ENCODE data around the gene RUBCNL. TPM values are rescaled to one million over a fixed set of nuclear protein-coding genes. Genes with fewer than 3 reads are reported as not detected.

Gene RUBCNL
- total RNA-seq, 4 donors from 2014 or later = 0.48 to 0.85 (median 0.76) TPM; not detected in 1

DNA sequence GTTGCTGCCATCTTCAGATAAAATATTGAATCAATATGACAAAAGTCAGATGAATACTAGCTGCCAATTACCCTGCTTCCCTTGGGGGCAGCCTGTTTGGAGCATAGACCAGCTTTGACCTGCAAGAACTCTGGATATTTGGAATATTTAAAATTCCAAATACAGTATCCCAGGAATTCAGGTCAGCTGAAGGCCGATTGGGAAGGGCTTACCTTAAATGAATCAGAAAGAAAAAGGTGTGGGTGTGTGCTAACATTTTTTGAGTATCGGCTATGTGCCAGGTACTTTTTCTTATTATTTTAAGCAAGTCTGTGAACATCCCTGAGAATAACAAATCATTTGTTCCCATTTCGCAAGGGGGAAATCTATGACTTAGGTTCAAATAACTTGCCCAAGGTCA, 1.8 kb upstream of the RUBCNL start:
- peaks cover 0 to 63% (median 0%) of the 10 kb centered on the region in 4 donors for H3K27me3 ChIP-seq
- DNase-seq = no peak
- H3K27ac ChIP-seq = no peak overlapping the region
- no peak overlapping the region for H3K4me3 ChIP-seq
- no peaks in the 10 kb centered on the region for H3K9me3 ChIP-seq
- intact Hi-C loops (cut with DNase I) = no loop called here
- 36 to 40% methylated on average over 3 of the region's 3 CpGs for WGBS, 2 donors
- peaks cover 0 to 34% (median 8%) of the 10 kb centered on the region in 3 donors for H3K4me1 ChIP-seq
- H3K36me3 ChIP-seq = no peaks in the 10 kb centered on the region
- no peak for TF ChIP-seq POLR2A (IDR thresholded peaks at IDR 0.05)
- TF ChIP-seq, protein P1, sequence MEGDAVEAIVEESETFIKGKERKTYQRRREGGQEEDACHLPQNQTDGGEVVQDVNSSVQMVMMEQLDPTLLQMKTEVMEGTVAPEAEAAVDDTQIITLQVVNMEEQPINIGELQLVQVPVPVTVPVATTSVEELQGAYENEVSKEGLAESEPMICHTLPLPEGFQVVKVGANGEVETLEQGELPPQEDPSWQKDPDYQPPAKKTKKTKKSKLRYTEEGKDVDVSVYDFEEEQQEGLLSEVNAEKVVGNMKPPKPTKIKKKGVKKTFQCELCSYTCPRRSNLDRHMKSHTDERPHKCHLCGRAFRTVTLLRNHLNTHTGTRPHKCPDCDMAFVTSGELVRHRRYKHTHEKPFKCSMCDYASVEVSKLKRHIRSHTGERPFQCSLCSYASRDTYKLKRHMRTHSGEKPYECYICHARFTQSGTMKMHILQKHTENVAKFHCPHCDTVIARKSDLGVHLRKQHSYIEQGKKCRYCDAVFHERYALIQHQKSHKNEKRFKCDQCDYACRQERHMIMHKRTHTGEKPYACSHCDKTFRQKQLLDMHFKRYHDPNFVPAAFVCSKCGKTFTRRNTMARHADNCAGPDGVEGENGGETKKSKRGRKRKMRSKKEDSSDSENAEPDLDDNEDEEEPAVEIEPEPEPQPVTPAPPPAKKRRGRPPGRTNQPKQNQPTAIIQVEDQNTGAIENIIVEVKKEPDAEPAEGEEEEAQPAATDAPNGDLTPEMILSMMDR (IDR thresholded peaks at IDR 0.05) = no peak

DNA sequence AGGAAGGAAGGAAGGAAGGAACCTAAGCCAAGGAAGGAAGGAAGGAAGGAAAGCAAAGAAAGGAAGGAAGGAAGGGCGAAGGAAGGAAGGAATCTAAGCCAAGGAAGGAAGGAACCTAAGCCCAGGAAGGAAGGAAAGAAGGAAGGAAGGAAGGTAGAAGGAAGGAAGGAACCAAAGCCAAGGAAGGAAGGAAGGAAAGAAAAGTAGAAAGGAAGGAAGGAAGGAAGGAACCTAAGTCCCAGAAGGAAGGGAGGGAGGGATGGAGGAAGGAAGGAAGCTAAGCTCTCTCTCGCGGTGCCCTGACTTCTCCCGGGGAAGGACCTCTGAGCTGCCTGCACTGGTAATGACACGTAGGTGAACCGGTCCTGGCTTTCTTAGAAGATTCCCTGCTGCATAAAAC, 1.3 kb upstream of the RUBCNL start:
- intact Hi-C loops (cut with DNase I) = no loop called here
- 57% methylated on average over 6 of the region's 6 CpGs for WGBS, 2 donors

GRCh38 chr13:46386392-46387063, 524 bp downstream of the RUBCNL start:
- Histone ChIP-seq H3K9me3 (no peaks in the 10 kb centered on the region), H3K36me3 (no peaks in the 10 kb centered on the region), H3K27ac (peak overlapping the region in 2 of 4 donors; percentile 42 to 45), H3K27me3 (peaks cover 0 to 72% (median 0%) of the 10 kb centered on the region in 4 donors), H3K4me1 (peaks cover 0 to 34% (median 8%) of the 10 kb centered on the region in 3 donors), H3K4me3 (peak overlapping the region; percentile 2 to 62 (median 38))
- no peak for DNase-seq
- TF ChIP-seq POLR2A (IDR thresholded peaks at IDR 0.05) = no peak
- TF ChIP-seq, protein P1 (IDR thresholded peaks at IDR 0.05) = no peak
- 7 to 19% methylated on average over 17 to 25 of the region's 37 CpGs for WGBS, 2 donors
- intact Hi-C loops (cut with DNase I) = no loop called here

More for the DNA sequence above, 1.3 kb upstream of the RUBCNL start:
- Histone ChIP-seq H3K27me3 (peaks cover 0 to 68% (median 0%) of the 10 kb centered on the region in 4 donors), H3K36me3 (no peaks in the 10 kb centered on the region), H3K9me3 (no peaks in the 10 kb centered on the region), H3K4me3 (no peak overlapping the region), H3K4me1 (peaks cover 0 to 34% (median 8%) of the 10 kb centered on the region in 3 donors), H3K27ac (no peak overlapping the region)
- TF ChIP-seq, protein P1 (IDR thresholded peaks at IDR 0.05) = no peak
- no peak for TF ChIP-seq POLR2A (IDR thresholded peaks at IDR 0.05)
- no peak for DNase-seq

DNA sequence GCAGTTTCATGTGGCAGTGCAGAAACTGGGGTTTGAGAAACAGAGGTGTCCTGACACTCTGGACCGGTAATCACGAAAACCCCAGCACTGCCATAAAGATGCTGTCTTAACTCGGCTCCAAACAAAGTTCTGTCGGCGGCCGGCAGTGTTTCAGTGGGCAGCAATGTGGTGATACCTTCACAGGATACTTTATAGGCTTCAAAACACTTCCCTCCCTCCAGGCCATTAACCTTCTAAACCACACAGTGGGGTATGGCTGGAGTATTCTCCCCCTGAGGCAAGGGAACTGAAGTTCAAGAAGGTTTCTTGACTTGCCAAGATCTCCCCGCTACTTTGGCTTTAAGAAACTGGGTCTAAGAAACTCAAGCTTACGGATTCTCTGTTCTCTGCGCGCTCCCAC, 1.1 kb downstream of the RUBCNL start:
- peaks cover 0 to 75% (median 0%) of the 10 kb centered on the region in 4 donors for H3K27me3 ChIP-seq

GRCh38 chr13:46383383-46383782, 3.7 kb downstream of the RUBCNL start:
- Histone ChIP-seq H3K4me3 (no peak overlapping the region), H3K27ac (no peak overlapping the region), H3K9me3 (no peaks in the 10 kb centered on the region), H3K36me3 (no peaks in the 10 kb centered on the region), H3K27me3 (peaks cover 0 to 55% (median 0%) of the 10 kb centered on the region in 4 donors), H3K4me1 (peaks cover 0 to 19% (median 8%) of the 10 kb centered on the region in 3 donors)
- no peak for DNase-seq
- intact Hi-C loops (cut with DNase I) = no loop called here
- TF ChIP-seq POLR2A (IDR thresholded peaks at IDR 0.05) = no peak
- TF ChIP-seq, protein P1 (IDR thresholded peaks at IDR 0.05) = no peak

More for the DNA sequence above, 1.1 kb downstream of the RUBCNL start:
- WGBS, 2 donors = 25 to 43% methylated on average over 3 to 10 of the region's 10 CpGs
- peak overlapping the region in 2 of 4 donors; percentile 44 to 62 for H3K4me3 ChIP-seq
- H3K36me3 ChIP-seq = no peaks in the 10 kb centered on the region
- H3K4me1 ChIP-seq = peaks cover 0 to 34% (median 8%) of the 10 kb centered on the region in 3 donors
- TF ChIP-seq POLR2A (IDR thresholded peaks at IDR 0.05) = no peak
- TF ChIP-seq, protein P1 (IDR thresholded peaks at IDR 0.05) = no peak
- intact Hi-C loops (cut with DNase I) = no loop called here
- no peak for DNase-seq
- H3K27ac ChIP-seq = no peak overlapping the region
- no peaks in the 10 kb centered on the region for H3K9me3 ChIP-seq
